HG02852 (cell line): ENCODE measurements around the gene ERCC2.

Experiments
- ATAC-seq: cut with Tn5 transposase; IDR thresholded peaks from one replicate; pipeline ENCODE4 v1.9.1; 2021; ENCODE audit warnings: mild to moderate bottlenecking, moderate library complexity; ENCODE audit not compliant: unreplicated experiment

Gene ERCC2

DNA sequence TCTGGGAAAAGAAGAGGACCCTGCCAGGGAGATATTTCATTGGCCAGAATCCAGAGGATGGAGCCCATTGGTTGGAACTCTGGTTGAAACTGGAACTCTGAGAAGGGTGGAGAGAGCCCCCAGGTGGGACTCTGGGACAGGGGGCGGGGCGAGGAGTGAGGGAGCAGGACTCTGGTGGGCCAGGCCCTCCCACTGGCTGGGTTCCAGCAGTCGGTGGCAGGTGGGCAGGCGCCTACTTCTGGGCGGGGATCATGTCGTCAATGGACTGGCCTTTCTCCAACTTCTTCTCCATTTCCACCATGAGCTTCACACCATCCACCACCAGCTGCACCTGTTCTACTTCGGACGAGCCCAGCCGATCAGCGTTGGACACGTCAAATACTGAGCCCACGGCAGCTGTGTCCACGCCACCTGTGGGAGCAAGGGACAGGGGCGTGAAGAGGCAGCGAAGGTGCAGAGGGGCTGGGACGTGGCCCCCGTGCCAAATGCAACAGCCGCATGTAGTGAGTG is 63.8 kb downstream of the ERCC2 start:
- no peak for ATAC-seq

DNA sequence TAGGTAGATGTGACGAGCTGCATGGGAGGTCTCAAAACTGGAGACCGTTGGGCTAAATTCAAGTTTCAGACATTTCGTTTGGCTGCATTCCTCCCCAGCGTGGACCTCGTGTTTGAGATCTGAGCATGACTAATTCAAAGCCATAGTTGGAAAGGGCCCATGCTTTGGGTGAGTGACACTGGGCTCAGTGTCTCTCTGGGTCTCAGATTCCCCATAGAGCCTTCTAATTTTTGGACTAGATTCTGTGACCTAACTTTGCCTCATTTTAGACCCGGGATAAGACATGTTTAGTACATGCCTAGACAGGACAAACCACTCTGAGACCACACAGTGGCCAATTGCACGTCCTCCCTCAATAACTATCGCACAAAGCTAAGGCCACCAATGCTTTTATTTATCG is 64.3 kb downstream of the ERCC2 start:
- no peak for ATAC-seq

DNA sequence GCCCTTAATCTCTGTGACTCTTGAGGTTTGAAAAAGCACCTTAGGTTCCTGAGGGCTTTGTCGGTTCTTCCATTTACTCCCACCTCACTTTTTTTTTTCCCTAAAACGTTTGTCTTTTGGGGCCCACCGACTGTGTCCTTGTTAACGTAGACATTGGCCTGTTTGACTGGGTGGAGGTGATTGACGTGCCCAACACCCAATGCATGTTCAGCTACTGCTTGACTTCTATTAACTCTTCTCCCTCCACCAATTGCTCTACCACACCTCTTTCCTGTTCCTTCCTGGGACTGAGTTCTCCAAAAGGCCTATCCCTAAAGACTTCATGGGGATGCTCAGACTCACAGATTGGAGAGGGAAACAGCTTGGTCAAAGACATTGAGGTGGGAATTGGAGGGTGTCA is 65.0 kb downstream of the ERCC2 start:
- no peak for ATAC-seq

DNA sequence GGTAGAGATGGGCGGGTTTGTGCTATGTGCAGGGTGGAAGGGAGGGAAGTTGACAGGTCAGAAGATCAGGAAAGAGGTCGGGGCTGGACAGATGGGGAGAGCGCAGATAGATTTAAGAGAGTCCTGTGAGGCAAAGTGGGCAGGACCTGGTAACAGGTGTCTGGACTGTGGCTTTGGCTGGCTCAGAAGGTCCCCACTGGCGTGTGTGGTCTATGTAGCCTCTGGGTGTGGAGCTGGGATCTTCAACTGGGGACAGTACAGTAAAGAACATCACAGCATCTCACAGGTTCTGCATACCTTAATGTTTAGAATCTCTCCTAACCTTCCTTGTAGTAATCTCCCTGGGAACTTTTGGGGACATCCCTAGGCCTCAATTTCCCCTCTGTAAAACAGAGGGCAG is 65.4 kb downstream of the ERCC2 start:
- no peak for ATAC-seq

DNA sequence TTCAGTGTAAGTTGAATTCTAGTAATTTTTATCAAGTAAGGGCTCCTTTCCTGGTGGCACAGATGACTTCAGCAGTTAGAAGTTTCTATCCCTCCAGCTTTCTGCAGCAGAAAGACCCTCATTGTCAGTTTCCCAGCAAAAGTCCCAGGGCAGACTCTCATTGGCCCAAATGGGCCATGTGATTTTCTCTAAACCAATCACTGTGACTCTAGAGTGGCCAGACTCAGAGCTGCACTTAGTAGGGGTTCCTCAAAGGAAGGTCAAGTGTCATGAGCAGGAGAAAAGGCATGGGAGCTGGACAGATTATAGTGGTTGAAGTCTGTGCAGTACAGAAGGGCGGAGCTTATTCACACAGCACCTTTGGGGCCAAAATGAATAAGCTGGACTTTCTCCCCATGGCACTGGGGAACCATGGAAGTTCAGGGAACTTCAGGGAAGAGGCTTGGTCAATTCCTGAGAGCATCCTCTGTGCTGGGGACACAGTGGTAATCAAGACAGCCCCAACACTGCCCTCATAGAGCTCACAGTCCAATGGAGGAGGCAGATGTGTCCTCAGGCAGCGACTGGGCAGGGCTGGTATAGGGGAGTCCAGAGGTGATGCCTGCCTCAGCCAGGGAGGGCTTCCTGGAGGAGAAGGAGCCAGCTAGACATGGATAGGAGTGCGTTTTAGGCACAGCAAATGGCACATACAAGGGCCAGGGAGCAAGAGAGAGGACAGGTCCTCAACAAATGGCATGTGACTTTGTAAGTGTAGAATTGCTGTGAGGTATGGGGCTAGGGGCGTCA is 66.0 kb downstream of the ERCC2 start:
- no peak for ATAC-seq

DNA sequence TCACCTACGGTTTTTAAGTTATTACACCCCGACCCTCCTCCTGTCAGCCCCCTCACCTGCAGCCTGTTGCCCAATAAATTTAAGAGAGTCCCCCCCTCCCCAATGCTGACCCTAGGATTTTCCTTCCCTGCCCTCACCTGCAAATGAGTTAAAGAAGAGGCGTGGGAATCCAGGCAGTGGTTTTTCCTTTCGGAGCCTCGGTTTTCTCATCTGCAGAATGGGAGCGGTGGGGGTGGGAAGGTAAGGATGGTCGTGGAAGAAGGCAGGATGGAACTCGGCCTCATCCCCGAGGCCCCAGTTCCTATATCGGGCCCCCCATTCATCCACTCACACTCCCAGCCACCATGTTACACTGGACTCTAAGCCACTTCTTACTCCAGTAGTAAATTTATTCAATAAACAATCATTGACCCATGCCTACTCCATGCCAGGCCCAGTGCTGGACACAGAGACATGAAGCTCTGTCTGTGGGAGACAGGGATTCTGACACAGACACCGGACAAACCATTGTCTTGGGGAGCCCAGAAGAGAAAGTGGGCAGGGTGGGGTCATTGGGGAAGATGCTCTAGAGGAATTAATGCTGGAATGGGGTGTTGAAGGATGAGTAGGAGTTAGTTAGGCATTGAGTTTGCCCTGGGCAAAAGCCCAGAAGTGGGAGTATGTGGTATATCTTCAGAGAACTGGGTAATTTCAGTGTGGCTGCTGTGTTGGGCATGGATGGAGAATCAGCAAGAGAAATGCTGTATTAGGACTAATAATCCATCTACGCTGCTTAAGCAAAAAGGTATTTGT is 66.9 kb downstream of the ERCC2 start:
- ATAC-seq = no peak

DNA sequence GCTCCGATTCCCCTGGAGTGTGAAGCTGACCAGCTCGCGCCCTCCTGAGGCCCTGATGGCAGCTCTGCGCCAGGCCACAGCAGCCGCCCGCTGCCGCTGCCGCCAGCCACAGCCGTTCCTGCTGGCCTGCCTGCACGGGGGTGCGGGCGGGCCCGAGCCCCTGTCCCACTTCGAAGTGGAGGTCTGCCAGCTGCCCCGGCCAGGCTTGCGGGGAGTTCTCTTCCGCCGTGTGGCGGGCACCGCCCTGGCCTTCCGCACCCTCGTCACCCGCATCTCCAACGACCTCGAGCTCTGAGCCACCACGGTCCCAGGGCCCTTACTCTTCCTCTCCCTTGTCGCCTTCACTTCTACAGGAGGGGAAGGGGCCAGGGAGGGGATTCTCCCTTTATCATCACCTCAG is 68.0 kb downstream of the ERCC2 start:
- no peak for ATAC-seq
